Right hindlimb (tissue), 1 donor: ENCODE measurements around the gene GABBR2.

Experiments used
- DNase-seq: peaks from one replicate; pipeline ENCODE4 v3.0.0-alpha.2; 2018

The GABBR2 gene

GRCh38 chr9:98364086-98364485, 344.6 kb downstream of the GABBR2 start:
- no peak for DNase-seq

GRCh38 chr9:98363644-98364043, 345.1 kb downstream of the GABBR2 start:
- no peak for DNase-seq

DNA sequence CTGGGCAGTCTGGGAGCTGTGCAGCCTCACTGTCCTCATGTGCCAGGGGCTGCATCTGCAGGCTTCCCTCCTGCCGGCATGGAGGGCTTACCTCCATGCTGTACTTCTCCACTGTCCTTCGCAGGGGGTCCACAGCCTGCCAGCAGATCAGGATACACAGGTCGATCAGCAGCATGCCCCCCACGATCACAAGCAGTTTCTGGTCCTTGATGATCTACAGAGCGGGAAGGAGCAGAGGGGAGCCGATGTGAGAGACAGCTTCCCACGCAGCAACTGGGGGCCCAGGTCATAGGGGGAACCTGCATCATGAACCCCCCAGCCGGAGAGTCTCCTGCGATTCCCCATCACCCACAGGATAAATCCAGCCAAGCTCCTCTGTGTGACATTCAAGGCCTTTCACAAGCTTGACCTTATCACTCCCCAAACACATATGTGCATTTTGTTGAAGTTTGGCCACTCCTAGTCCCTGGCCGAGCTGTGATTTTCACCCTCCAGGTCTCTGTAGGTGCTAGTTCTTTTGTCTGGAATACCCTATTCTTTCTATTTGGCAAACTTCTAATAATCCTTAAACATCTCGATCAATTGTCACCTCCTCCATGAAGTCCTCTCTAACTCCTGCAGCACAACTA, 346.0 kb downstream of the GABBR2 start:
- no peak for DNase-seq

DNA sequence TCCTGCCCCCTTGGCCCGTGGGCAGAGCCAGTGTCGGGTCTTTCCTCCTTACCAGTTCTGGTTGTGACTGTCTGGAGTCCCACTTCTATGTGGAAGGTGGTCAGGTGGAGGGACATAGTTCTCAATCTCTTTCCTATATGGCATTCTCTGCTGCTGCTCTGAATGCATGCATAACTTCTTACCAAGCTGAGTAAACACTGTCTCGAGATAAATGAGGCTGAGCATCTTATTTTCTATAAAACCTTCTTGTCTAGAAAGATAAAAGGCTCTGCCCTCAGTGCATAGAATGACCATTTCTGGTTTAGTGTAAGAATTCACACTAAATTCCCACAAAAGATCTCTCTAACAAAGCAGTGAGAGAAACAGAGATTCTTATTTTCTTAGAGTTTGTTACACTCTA, 347.1 kb downstream of the GABBR2 start:
- no peak for DNase-seq

GRCh38 chr9:98360176-98360708, 348.5 kb downstream of the GABBR2 start:
- DNase-seq = no peak

DNA sequence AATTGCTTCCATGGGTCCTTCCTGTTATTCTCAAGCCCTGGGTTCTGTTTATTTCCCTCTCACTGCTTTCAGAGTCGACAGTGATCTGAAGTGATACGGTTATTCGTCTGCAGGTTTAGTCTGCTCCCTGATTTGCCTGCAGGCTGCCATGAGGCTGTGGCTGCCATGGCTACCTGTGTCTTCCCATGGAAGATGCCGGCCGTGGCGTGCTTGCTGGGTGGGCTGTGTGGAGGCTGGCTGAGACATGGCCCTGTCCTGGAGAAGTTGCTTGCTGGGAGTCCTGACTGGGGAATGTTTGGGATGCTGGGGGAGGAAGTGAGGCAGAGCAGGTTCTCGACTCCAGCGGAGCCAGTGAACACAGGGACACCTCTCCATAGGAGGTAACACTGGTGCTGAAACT, 349.2 kb downstream of the GABBR2 start:
- DNase-seq = no peak

DNA sequence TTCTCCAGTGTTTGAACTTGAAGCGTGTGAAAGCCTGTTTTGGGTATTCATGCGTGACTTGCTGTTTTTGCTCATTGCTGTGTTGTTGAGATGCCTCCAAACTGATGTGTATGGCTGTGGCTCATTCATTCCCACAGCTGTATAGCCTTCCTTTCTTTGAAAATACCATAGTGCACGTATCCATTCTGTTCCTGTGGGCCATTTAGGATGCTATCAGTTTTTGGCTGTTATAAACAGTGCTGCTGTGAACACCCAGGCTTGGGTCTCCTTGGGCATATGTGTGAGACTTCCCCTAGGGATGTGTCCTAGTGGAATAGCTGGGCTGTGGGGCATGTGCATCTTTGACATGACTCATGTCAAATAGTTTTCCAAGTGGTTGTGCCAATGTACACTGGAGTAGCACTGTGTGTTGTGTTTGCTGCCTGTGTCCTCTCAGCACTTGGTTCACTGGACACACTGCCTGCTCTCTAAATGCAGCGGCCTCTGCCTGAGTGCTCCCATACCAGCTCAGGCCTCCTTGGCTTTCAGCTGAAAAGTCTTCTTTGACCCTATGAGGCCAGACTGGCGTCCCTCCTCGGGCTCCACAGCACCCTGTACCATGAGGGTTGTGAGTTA, 350.7 kb downstream of the GABBR2 start:
- no peak for DNase-seq

DNA sequence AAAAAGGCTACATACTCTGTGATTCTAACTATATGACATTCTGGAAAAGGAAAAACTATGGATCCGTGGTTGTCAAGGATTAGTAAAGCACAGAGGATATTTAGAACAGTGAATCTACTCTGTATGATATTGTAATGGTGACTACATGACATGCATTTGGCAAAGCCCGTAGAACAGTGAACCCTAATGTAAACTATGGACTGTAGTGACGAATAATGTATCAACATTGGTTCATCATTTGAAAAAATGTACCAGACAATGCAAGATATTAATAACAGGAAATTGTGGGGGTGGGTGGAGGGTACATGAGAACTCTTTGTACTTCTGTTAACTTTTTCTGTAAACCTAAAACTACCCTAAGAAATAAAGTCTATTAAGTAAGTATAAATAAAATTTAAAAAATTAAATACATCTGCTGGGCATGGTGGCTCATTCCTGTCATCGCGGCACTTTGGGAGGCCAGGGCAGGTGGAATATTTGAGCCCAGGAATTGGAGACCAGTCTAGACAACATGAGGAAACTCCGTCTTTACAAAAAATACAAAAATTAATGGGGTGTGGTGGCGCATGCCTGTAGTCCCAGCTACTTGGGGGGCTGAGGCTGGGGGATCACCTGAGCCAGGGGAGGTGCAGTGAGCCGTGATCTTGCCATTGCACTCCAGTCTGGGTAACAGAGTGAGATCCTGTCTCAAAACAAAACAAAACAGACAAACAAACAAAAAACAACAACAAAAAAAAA, 351.6 kb downstream of the GABBR2 start:
- no peak for DNase-seq

GRCh38 chr9:98356326-98356725, 352.4 kb downstream of the GABBR2 start:
- no peak for DNase-seq

- DNase-seq = no peak
Observed at GRCh38 chr9:98351370-98351769, 357.4 kb downstream of the GABBR2 start.

- no peak for DNase-seq
Observed at GRCh38 chr9:98347642-98348041, 361.1 kb downstream of the GABBR2 start.

GRCh38 chr9:98345011-98345410, 363.7 kb downstream of the GABBR2 start:
- DNase-seq = no peak

GRCh38 chr9:98344581-98344980, 364.2 kb downstream of the GABBR2 start:
- DNase-seq = no peak

DNA sequence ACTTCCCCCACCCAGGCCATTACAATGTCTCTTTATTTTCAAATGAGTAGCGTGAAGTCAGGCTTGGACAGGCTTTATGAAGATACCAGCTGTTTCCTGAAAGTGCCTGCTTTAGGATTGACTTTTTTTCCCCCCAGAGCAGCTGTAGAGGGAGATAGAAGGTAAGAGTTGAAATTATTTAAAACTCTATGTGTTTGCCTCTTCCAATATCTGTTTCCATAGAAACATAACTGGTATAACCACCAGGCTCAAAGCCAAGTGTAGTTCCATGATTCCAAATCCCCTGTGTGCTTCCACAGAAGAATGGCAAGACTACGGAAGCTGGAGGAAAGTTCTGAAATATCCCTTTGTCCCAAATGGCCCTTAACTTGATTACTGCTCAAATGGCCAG, 365.9 kb downstream of the GABBR2 start:
- no peak for DNase-seq

GRCh38 chr9:98342098-98342819, 366.5 kb downstream of the GABBR2 start:
- no peak for DNase-seq

- no peak for DNase-seq
Observed at GRCh38 chr9:98341157-98342097, 367.3 kb downstream of the GABBR2 start.

GRCh38 chr9:98339987-98340800, 368.5 kb downstream of the GABBR2 start:
- no peak for DNase-seq

- no peak for DNase-seq
Observed at GRCh38 chr9:98335661-98336060, 373.1 kb downstream of the GABBR2 start.

- DNase-seq = no peak
Observed at GRCh38 chr9:98334796-98335195, 373.9 kb downstream of the GABBR2 start.

GRCh38 chr9:98333703-98334582, 374.8 kb downstream of the GABBR2 start:
- DNase-seq = no peak
